Esophagus squamous epithelium (tissue), 5 donors: ENCODE results near the gene SCAPER. TPM values are rescaled to one million over a fixed set of nuclear protein-coding genes. Genes with fewer than 3 reads are reported as not detected.

Source experiments
- DNase-seq: peaks from one replicate; lab custom pipeline; 2025; lab: John Stamatoyannopoulos, UW
- H3K27ac ChIP-seq, 4 donors: fragments of 200-600 bp; sonication (generic); one replicate each; pipeline ENCODE4 v1.5.1; 2016 to 2019; ENCODE audit warnings: mild to moderate bottlenecking in 1 of 4
- H3K27me3 ChIP-seq, 4 donors: fragments of 200-600 bp; sonication (generic); 1 replicate in 3 of 4; 2 replicates in 1 of 4; pipeline versions ENCODE4 v1.5.1 to v1.6.0; 2017 to 2021; ENCODE audit warnings: antibody characterized with exemption in 1 of 4
- H3K36me3 ChIP-seq, 3 donors: fragments of 200-600 bp; sonication (generic); one replicate each; pipeline ENCODE4 v1.5.1; 2016 to 2019
- H3K4me1 ChIP-seq, 3 donors: fragments of 200-600 bp; sonication (generic); one replicate each; pipeline ENCODE4 v1.5.1; 2017 to 2019
- H3K4me3 ChIP-seq, 4 donors: fragments of 200-600 bp; sonication (generic); 1 replicate in 3 of 4; 2 replicates in 1 of 4; pipeline ENCODE4 v1.5.1; 2016 to 2019; ENCODE audit warnings: mild to moderate bottlenecking in 2 of 4, moderate library complexity in 1 of 4
- H3K9me3 ChIP-seq, 3 donors: fragments of 200-600 bp; sonication (generic); one replicate each; pipeline ENCODE4 v1.5.1; 2016 to 2019
- POLR2A ChIP-seq, 4 donors: fragments of 450-650 bp; IDR thresholded peaks; one replicate each; pipeline ENCODE4 v1.6.1; 2017; ENCODE audit warnings: antibody characterized with exemption in 4 of 4, mild to moderate bottlenecking in 4 of 4, moderate library complexity in 3 of 4
- WGBS, 2 donors: methylation state at CpG; one replicate each; pipeline ENCODE4 v1.1.5; 2018; 5-methylcytosine and 5-hydroxymethylcytosine counted together
- intact Hi-C: fragments of 100-400 bp; cut with DNase I; formaldehyde crosslinking; loops from one replicate; pipeline ENCODE4 v1.15.0; 2022
- total RNA-seq, 4 donors: library from RNA; depleted of rRNA; stranded (reverse); fragments of >200 nt; gene quantifications; one replicate each; pipeline ENCODE4 v1.1.0, GENCODE V29; 2016
- TF ChIP-seq, protein P1 (sequence below), 6 experiments: fragments of 450-650 bp in 4 of 6; fragments of 200-600 bp in 2 of 6; sonication (generic) in 2 of 6; IDR thresholded peaks; one replicate each; pipeline ENCODE4 v1.5.1; 2016 to 2019; ENCODE audit warnings: antibody characterized with exemption in 6 of 6, mild to moderate bottlenecking in 4 of 6, moderate library complexity in 4 of 6
- donor health status: DM: yes; HTN: yes; CAD: no.

Gene SCAPER
- total RNA-seq, 4 donors from 2014 or later, result 18.3 to 30.1 (median 25.3) TPM

DNA sequence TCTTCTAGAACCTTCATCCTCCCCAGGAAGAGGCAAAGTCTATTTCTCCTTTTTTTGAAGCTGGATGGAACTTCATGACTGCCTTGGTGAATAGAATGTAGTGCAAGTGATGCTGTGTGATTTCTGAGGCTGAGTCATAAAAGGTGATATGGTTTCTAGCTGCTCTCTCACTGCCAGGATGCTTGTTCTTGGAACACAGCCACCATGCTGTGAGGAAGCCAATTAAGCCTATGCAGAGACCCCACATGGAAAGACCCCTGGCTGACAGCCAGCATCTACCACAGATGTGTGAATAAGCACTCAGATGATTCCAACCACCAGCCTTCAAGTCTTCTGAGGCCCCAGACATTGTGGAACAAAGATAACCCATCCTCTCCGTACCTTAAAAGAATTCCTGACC lies 511.5 kb downstream of the SCAPER start:
- no peak overlapping the region for H3K4me3 ChIP-seq
- TF ChIP-seq, protein P1, sequence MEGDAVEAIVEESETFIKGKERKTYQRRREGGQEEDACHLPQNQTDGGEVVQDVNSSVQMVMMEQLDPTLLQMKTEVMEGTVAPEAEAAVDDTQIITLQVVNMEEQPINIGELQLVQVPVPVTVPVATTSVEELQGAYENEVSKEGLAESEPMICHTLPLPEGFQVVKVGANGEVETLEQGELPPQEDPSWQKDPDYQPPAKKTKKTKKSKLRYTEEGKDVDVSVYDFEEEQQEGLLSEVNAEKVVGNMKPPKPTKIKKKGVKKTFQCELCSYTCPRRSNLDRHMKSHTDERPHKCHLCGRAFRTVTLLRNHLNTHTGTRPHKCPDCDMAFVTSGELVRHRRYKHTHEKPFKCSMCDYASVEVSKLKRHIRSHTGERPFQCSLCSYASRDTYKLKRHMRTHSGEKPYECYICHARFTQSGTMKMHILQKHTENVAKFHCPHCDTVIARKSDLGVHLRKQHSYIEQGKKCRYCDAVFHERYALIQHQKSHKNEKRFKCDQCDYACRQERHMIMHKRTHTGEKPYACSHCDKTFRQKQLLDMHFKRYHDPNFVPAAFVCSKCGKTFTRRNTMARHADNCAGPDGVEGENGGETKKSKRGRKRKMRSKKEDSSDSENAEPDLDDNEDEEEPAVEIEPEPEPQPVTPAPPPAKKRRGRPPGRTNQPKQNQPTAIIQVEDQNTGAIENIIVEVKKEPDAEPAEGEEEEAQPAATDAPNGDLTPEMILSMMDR (IDR thresholded peaks at IDR 0.05), result no peak
- TF ChIP-seq POLR2A (IDR thresholded peaks at IDR 0.05), result no peak
- H3K9me3 ChIP-seq, result no peaks in the 10 kb centered on the region
- WGBS, 2 donors, result 100% methylated on average over 1 of the region's 1 CpG
- H3K27me3 ChIP-seq, result no peaks in the 10 kb centered on the region
- H3K27ac ChIP-seq, result no peak overlapping the region
- intact Hi-C loops, result no loop called here
- DNase-seq, result no peak
- no peaks in the 10 kb centered on the region for H3K4me1 ChIP-seq
- no peaks in the 10 kb centered on the region for H3K36me3 ChIP-seq

DNA sequence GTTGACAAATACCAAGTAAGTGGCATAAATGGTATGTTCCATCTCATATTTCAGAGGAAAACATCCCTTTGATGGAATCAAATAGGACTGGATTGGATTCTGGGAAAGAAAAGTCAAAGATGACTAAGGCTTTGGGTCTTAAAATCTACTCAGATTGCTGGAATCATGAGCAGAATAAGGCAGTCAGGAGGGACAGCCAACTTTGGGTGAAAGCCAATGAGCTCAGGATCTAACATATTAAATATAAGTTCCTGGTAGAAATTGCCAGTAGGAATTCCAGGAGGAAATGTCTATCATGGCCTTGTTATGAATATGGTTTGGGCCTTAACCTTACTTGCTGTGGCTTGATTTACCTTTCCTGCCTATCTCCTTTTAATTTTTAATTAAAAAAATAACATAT lies 513.3 kb downstream of the SCAPER start:
- no peak overlapping the region for H3K27ac ChIP-seq
- DNase-seq, result no peak
- H3K27me3 ChIP-seq, result no peaks in the 10 kb centered on the region
- no peaks in the 10 kb centered on the region for H3K4me1 ChIP-seq
- H3K9me3 ChIP-seq, result no peaks in the 10 kb centered on the region
- intact Hi-C loops, result no loop called here
- H3K36me3 ChIP-seq, result peaks cover 0 to 11% (median 0%) of the 10 kb centered on the region in 3 donors
- H3K4me3 ChIP-seq, result no peak overlapping the region
- no peak for TF ChIP-seq POLR2A (IDR thresholded peaks at IDR 0.05)
- TF ChIP-seq, protein P1 (IDR thresholded peaks at IDR 0.05), result no peak

DNA sequence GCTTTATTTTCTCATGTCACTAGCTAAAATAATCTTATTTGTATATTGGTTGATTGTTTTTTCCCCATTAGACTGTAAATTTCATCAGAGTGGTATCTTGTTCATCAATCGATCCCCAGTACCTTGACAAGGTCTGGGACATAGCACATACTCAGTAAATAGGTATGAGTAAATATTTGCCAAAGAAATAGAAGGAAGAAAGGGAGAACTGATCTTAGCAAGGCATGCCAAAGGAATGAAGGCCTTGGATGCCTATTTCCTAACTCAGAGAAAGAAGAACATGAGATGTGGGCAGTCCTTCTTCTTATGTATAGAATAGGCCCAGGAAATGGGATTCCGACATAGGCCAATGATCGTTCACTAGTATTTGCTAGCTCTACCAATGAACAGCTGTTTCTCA lies 513.8 kb downstream of the SCAPER start:
- Histone ChIP-seq H3K27me3 (no peaks in the 10 kb centered on the region), H3K9me3 (no peaks in the 10 kb centered on the region), H3K36me3 (peaks cover 0 to 11% (median 0%) of the 10 kb centered on the region in 3 donors), H3K4me3 (no peak overlapping the region), H3K4me1 (no peaks in the 10 kb centered on the region), H3K27ac (no peak overlapping the region)
- intact Hi-C loops, result no loop called here
- no peak for DNase-seq
- TF ChIP-seq, protein P1 (IDR thresholded peaks at IDR 0.05), result no peak
- no peak for TF ChIP-seq POLR2A (IDR thresholded peaks at IDR 0.05)
- WGBS, 2 donors, result 79 to 89% methylated on average over 3 of the region's 3 CpGs

DNA sequence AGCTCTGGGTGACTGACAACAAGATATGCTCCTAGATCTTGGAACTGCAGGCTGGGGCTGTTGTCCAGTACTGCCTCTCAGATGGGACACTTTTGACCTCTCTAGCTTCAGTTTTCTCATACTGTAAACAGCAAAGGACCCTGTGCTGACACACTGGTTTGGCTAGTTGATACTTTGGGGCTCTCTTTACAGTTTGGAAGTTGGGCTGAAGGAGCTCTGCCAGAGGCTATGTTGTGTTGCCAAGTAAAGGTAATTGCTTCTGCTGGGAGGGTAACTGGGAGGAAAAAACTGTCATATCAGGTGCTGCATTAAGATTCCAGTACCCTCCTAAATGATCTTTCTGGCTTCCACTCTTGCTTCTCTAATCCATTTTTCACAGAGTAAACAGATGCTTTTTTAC lies 514.6 kb downstream of the SCAPER start:
- H3K27ac ChIP-seq, result no peak overlapping the region
- peaks cover 0 to 11% (median 0%) of the 10 kb centered on the region in 3 donors for H3K36me3 ChIP-seq
- no peak for DNase-seq
- intact Hi-C loops, result no loop called here
- H3K9me3 ChIP-seq, result no peaks in the 10 kb centered on the region
- no peaks in the 10 kb centered on the region for H3K4me1 ChIP-seq
- H3K27me3 ChIP-seq, result no peaks in the 10 kb centered on the region
- TF ChIP-seq, protein P1 (IDR thresholded peaks at IDR 0.05), result no peak
- TF ChIP-seq POLR2A (IDR thresholded peaks at IDR 0.05), result no peak
- H3K4me3 ChIP-seq, result no peak overlapping the region

DNA sequence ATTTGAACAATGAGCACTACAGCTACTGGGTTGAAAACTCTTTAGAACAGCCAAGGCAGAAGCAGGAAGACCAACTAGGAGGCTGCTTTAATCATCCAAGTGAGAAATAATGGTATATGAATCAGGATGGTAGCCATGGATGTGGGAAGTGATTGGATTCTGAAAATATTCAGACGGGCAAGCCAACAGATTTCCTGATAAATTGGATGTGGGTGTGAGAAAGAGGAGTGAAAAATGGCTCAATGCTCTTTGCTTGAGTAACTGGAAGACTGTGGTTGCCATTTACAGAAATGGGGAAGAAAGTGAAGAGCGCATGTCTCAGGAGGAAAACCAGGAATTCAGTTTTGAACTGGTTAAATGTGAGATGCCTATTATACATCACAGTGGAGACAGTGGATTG lies 518.2 kb downstream of the SCAPER start:
- no peak for TF ChIP-seq POLR2A (IDR thresholded peaks at IDR 0.05)
- TF ChIP-seq, protein P1 (IDR thresholded peaks at IDR 0.05), result no peak
- DNase-seq, result no peak

More for the DNA sequence above, 518.2 kb downstream of the SCAPER start:
- Histone ChIP-seq H3K27ac (no peak overlapping the region), H3K36me3 (peaks cover 0 to 11% (median 0%) of the 10 kb centered on the region in 3 donors), H3K4me1 (no peaks in the 10 kb centered on the region), H3K27me3 (no peaks in the 10 kb centered on the region), H3K4me3 (no peak overlapping the region), H3K9me3 (no peaks in the 10 kb centered on the region)
- 89 to 97% methylated on average over 2 of the region's 2 CpGs for WGBS, 2 donors
- intact Hi-C loops, result no loop called here
